Urinary bladder (tissue), 4 donors: ENCODE results near the gene HMGCLL1. TPM values are rescaled to one million over a fixed set of nuclear protein-coding genes. Genes with fewer than 3 reads are reported as not detected.

ENCODE experiments used
- DNase-seq: peaks from one replicate; pipeline ENCODE4 v3.0.0-alpha.2; 2015; ENCODE audit errors: extremely low spot score
- H3K27ac ChIP-seq: one replicate; pipeline ENCODE4 v1.5.1; 2013; ENCODE audit warnings: low read depth, mild to moderate bottlenecking, moderate library complexity
- H3K36me3 ChIP-seq: one replicate; pipeline ENCODE4 v1.6.1; 2013; ENCODE audit warnings: mild to moderate bottlenecking, moderate library complexity; ENCODE audit not compliant: insufficient read depth
- H3K4me1 ChIP-seq: one replicate; pipeline ENCODE4 v1.6.1; 2013; ENCODE audit warnings: mild to moderate bottlenecking, moderate library complexity; ENCODE audit not compliant: insufficient read depth
- H3K4me3 ChIP-seq: one replicate; pipeline ENCODE4 v1.5.1; 2013; ENCODE audit warnings: low read depth, low read length
- WGBS: extraction: QIAGEN DNeasy Blood & Tissue Kit; methylation state at CpG from one replicate; pipeline ENCODE4 v1.1.7; 2013; 5-methylcytosine and 5-hydroxymethylcytosine counted together
- polyA plus RNA-seq: library from polyadenylated mRNA; stranded (reverse); fragments of 200-250 nt; gene quantifications from one replicate; pipeline ENCODE4 v1.2.3, GENCODE V29; 2013
- total RNA-seq: library from RNA; depleted of rRNA; stranded (reverse); fragments of >200 nt; gene quantifications from one replicate; pipeline ENCODE4 v1.2.3, GENCODE V29; 2014
- donor health status: healthy with polysubstance abuse.
- donor health status: healthy.

HMGCLL1 gene
- total and polyA plus RNA-seq, 2 donors = 2.5 to 14.6 TPM

- Histone ChIP-seq H3K4me3 (no peak overlapping the region), H3K4me1 (no peaks in the 10 kb centered on the region), H3K36me3 (no peaks in the 10 kb centered on the region), H3K27ac (no peak overlapping the region)
- 92% methylated on average over 3 of the region's 3 CpGs for WGBS
- DNase-seq = no peak
Measured at GRCh38 chr6:55388211-55388610, 190.8 kb downstream of the HMGCLL1 start.
